B cell (primary cell): ENCODE results near the gene GATA5. TPM values are rescaled to one million over a fixed set of nuclear protein-coding genes. Genes with fewer than 3 reads are reported as not detected.

Experiments
- ATAC-seq: fragments of 200-7000 bp; cut with Tn5 transposase; one replicate; pipeline ENCODE4 v1.10.0; 2021; ENCODE audit warnings: low read depth, mild to moderate bottlenecking, moderate number of reproducible peaks, moderate library complexity
- CTCF ChIA-PET: fragments of 350-600 bp; sonication (Branson Sonifier 250); formaldehyde crosslinking; loops from one replicate; lab custom pipeline; 2021; ENCODE audit warnings: antibody characterized with exemption, inconsistent platforms; lab: Charles Lee
- POLR2A ChIA-PET: fragments of 350-600 bp; sonication (Branson Sonifier 250); formaldehyde crosslinking; loops from one replicate; lab custom pipeline; 2021; ENCODE audit warnings: antibody characterized with exemption; lab: Charles Lee
- DNase-seq: peaks from one replicate; pipeline ENCODE4 v3.0.0; 2013
- H2AFZ ChIP-seq: 2 replicates; pipeline ENCODE4 v1.6.1; 2012; ENCODE audit warnings: mild to moderate bottlenecking, low read depth, low read length; ENCODE audit not compliant: insufficient read depth, poor library complexity, severe bottlenecking
- H3K27ac ChIP-seq, 2 donors: 1 replicate in 1 of 2; 2 replicates in 1 of 2; pipeline ENCODE4 v1.5.1; 2012 to 2013; ENCODE audit warnings: low read length in 2 of 2, mild to moderate bottlenecking in 2 of 2, moderate library complexity in 1 of 2
- H3K27me3 ChIP-seq, 4 experiments: fragments of 200-600 bp in 1 of 4; sonication (generic) in 1 of 4; replicated peaks in 1 of 4; 1 replicate in 2 of 4; 2 replicates in 2 of 4; pipeline versions ENCODE4 v1.6.1 to v1.7.0; 2013 to 2016; ENCODE audit warnings: low read length in 3 of 4, mild to moderate bottlenecking in 2 of 4, mixed read lengths in 1 of 4, moderate library complexity in 1 of 4; ENCODE audit not compliant: insufficient read depth in 4 of 4, control insufficient read depth in 3 of 4; ENCODE audit errors: control extremely low read depth in 1 of 4
- H3K36me3 ChIP-seq, 2 experiments: replicated peaks in 1 of 2; 1 replicate in 1 of 2; 2 replicates in 1 of 2; pipeline versions ENCODE4 v1.6.1 to v1.7.1; 2013; ENCODE audit warnings: low read length in 1 of 2; ENCODE audit not compliant: insufficient read depth in 2 of 2, control insufficient read depth in 1 of 2; ENCODE audit errors: control extremely low read depth in 1 of 2, extremely low read depth in 1 of 2
- H3K4me1 ChIP-seq, 2 donors: fragments of 200-600 bp in 1 of 2; sonication (generic) in 1 of 2; 1 replicate in 1 of 2; 2 replicates in 1 of 2; pipeline versions ENCODE4 v1.5.1 to v1.6.1; 2013 to 2017; ENCODE audit warnings: low read length in 2 of 2; ENCODE audit not compliant: control insufficient read depth in 2 of 2, insufficient read depth in 2 of 2
- H3K4me2 ChIP-seq: replicated peaks from 2 replicates; pipeline ENCODE3; 2012; ENCODE audit warnings: mild to moderate bottlenecking, low read depth, low read length; ENCODE audit not compliant: poor library complexity, severe bottlenecking
- H3K4me3 ChIP-seq, 5 experiments: fragments of 200-600 bp in 1 of 5; sonication (generic) in 1 of 5; 1 replicate in 3 of 5; 2 replicates in 2 of 5; pipeline versions ENCODE4 v1.5.1 to v1.7.0; 2011 to 2016; ENCODE audit warnings: low read length in 4 of 5, mild to moderate bottlenecking in 4 of 5, low read depth in 2 of 5, control low read depth in 1 of 5, moderate library complexity in 1 of 5; ENCODE audit not compliant: insufficient read depth in 1 of 5; ENCODE audit errors: control extremely low read depth in 1 of 5, extremely low read depth in 1 of 5
- H3K79me2 ChIP-seq: fragments of 200-600 bp; sonication (generic); one replicate; pipeline ENCODE4 v1.6.0; 2016; ENCODE audit warnings: low read length; ENCODE audit not compliant: control insufficient read depth, insufficient read depth
- H3K9ac ChIP-seq: fragments of 200-600 bp; sonication (generic); 2 replicates; pipeline ENCODE4 v1.6.1; 2017; ENCODE audit warnings: mild to moderate bottlenecking, low read length, moderate library complexity
- H3K9me3 ChIP-seq, 3 donors: one replicate each; pipeline versions ENCODE4 v1.6.1 to v1.7.1; 2013; ENCODE audit warnings: low read length in 2 of 3; ENCODE audit not compliant: control insufficient read depth in 2 of 3, insufficient read depth in 1 of 3; ENCODE audit errors: control extremely low read depth in 1 of 3
- H4K20me1 ChIP-seq: 2 replicates; pipeline ENCODE4 v1.6.0; 2012; ENCODE audit warnings: mild to moderate bottlenecking, low read length; ENCODE audit not compliant: insufficient read depth, control insufficient read depth, poor library complexity, severe bottlenecking
- H3K27ac Mint-ChIP-seq: one replicate; pipeline ENCODE4 v1.8.0; 2021; ENCODE audit warnings: mixed read lengths
- H3K27me3 Mint-ChIP-seq: one replicate; pipeline ENCODE4 v1.8.0; 2021; ENCODE audit warnings: mixed read lengths
- H3K4me1 Mint-ChIP-seq: one replicate; pipeline ENCODE4 v1.8.0; 2021; ENCODE audit warnings: mixed read lengths
- H3K4me3 Mint-ChIP-seq: one replicate; pipeline ENCODE4 v1.8.0; 2021; ENCODE audit warnings: mixed read lengths
- H3K9me3 Mint-ChIP-seq: one replicate; pipeline ENCODE4 v1.8.0; 2022; ENCODE audit warnings: mixed read lengths; ENCODE audit not compliant: insufficient read depth
- EZH2 ChIP-seq: IDR thresholded peaks from 2 replicates; pipeline ENCODE4 v1.6.1; 2012; ENCODE audit warnings: borderline replicate concordance, low read depth, mild to moderate bottlenecking, moderate library complexity, low read length; ENCODE audit not compliant: insufficient read depth, poor library complexity, severe bottlenecking
- WGBS: methylation state at CpG from one replicate; pipeline ENCODE4 v1.1.5; 2013; ENCODE audit warnings: missing lambda C conversion rate; ENCODE audit not compliant: insufficient coverage; 5-methylcytosine and 5-hydroxymethylcytosine counted together
- intact Hi-C: fragments of 100-400 bp; cut with micrococcal nuclease; formaldehyde crosslinking; loops from one replicate; pipeline ENCODE4 v1.10.0; 2022
- polyA plus RNA-seq: library from polyadenylated mRNA; depleted of rRNA; stranded (reverse); fragments of >200 nt; gene quantifications from 2 replicates; pipeline ENCODE4 v1.2.3, GENCODE V29; 2012
- total RNA-seq, 2 donors: library from RNA; stranded (reverse); fragments of 120-200 nt in 1 of 2; gene quantifications; 1 replicate in 1 of 2; 2 replicates in 1 of 2; pipeline versions ENCODE4 v1.2.3 to v1.2.4, GENCODE V29; 2013 to 2022
- TF ChIP-seq, protein P1 (sequence below): fragments of 200-600 bp; IDR thresholded peaks from one replicate; pipeline ENCODE4 v1.8.0; 2022; ENCODE audit warnings: antibody characterized with exemption, mild to moderate bottlenecking

GATA5 gene
- total and polyA plus RNA-seq, 2 donors (not counting 1 experiment from before 2014, with no cell fraction given): not detected

DNA sequence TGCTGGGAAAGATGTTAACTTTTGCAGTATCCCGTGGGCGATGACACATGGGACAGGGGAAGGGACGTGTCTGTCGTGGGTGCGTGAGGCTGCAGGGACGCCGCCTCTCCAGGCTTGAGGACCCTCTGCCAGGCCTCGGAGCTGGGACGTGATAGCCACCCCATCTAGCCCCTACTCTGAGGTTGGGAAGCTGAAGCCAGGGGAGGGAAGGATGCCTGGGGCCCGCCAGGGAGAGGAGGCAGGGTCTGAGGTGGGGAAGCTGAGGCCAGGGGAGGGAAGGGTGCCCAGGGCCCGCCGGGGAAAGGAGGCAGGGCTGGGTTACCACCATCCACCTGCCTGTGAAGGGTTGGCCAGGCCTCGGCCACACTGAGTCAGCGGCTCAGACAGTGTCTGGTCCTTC, 38.2 kb upstream of the GATA5 start:
- intact Hi-C loops: no loop called here
- H3K79me2 ChIP-seq: no peaks in the 10 kb centered on the region
- H3K27ac ChIP-seq: no peak overlapping the region
- H4K20me1 ChIP-seq: no peaks in the 10 kb centered on the region
- no peak for DNase-seq
- no peak for ATAC-seq
- peaks cover 0 to 3% (median 0%) of the 10 kb centered on the region in 3 donors for H3K9me3 ChIP-seq
- POLR2A ChIA-PET: no interaction called here
- no peak overlapping the region for H3K4me3 ChIP-seq
- H3K27me3 ChIP-seq: peaks cover 0 to 43% (median 15%) of the 10 kb centered on the region in 4 experiments
- no peak overlapping the region for H3K4me2 ChIP-seq
- CTCF ChIA-PET: no interaction called here
- H3K36me3 ChIP-seq: no peaks in the 10 kb centered on the region
- Mint-ChIP-seq H3K27ac (no peak overlapping the region), H3K27me3 (peaks cover 18% of the 10 kb centered on the region), H3K4me3 (no peak overlapping the region), H3K9me3 (no peaks in the 10 kb centered on the region), H3K4me1 (no peaks in the 10 kb centered on the region)
- TF ChIP-seq, protein P1, sequence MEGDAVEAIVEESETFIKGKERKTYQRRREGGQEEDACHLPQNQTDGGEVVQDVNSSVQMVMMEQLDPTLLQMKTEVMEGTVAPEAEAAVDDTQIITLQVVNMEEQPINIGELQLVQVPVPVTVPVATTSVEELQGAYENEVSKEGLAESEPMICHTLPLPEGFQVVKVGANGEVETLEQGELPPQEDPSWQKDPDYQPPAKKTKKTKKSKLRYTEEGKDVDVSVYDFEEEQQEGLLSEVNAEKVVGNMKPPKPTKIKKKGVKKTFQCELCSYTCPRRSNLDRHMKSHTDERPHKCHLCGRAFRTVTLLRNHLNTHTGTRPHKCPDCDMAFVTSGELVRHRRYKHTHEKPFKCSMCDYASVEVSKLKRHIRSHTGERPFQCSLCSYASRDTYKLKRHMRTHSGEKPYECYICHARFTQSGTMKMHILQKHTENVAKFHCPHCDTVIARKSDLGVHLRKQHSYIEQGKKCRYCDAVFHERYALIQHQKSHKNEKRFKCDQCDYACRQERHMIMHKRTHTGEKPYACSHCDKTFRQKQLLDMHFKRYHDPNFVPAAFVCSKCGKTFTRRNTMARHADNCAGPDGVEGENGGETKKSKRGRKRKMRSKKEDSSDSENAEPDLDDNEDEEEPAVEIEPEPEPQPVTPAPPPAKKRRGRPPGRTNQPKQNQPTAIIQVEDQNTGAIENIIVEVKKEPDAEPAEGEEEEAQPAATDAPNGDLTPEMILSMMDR: no peak
- TF ChIP-seq EZH2: no peak
- peaks cover 4 to 10% of the 10 kb centered on the region in 2 donors for H3K4me1 ChIP-seq
- no peak overlapping the region for H3K9ac ChIP-seq
- H2AFZ ChIP-seq: no peak overlapping the region
- 95% methylated on average over 11 of the region's 14 CpGs for WGBS

DNA sequence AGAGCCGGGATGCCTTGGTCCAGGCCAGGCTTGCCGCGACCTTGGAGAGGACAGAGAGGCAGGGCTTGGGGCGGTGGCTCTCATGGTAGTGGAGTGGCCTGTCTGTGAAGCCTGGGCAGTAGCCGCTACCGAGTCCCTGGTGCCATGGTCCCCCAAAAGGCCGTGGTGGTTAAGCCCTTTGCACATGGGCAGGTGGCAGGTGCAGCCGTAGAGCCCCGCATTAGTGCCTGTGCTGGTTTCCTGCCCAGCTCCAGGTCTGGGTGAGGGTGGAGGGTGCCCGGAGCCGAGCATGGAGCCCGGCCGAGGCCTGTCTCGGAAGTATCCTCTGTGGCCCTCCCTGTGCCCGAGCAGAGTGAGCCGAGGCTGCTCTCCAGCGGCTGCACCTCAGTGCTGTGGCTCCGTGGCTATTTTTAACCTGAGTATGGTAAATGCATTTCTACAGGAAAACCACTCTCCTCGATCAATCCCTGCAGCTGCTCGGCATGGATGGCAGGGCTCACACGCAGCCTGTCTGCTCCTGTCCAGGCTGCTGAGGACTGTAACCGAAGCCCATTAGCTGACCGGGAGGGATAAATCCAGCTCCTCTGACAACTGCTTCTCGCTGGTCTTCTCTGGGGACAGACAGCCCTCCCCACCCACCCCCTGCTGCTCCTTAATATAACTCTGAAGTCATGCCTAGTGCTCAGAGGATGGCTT, 36.3 kb upstream of the GATA5 start:
- H3K9ac ChIP-seq: no peak overlapping the region
- Mint-ChIP-seq H3K27ac (no peak overlapping the region), H3K27me3 (peaks cover 18% of the 10 kb centered on the region), H3K4me1 (no peaks in the 10 kb centered on the region), H3K9me3 (no peaks in the 10 kb centered on the region), H3K4me3 (no peak overlapping the region)
- H3K9me3 ChIP-seq: peaks cover 0 to 3% (median 0%) of the 10 kb centered on the region in 3 donors
- DNase-seq (no peak), ATAC-seq (no peak)
- H3K4me2 ChIP-seq: no peak overlapping the region
- peaks cover 4 to 10% of the 10 kb centered on the region in 2 donors for H3K4me1 ChIP-seq
- no peak overlapping the region for H3K4me3 ChIP-seq
- no peak overlapping the region for H3K27ac ChIP-seq
- ChIA-PET POLR2A (no interaction called here), CTCF (interaction anchor here (1.3 kb wide), 1 partner anchor 105 kb away, joined by 3 read pairs; no protein-coding TSS in a partner anchor)
- H2AFZ ChIP-seq: no peak overlapping the region
- no peaks in the 10 kb centered on the region for H4K20me1 ChIP-seq
- H3K27me3 ChIP-seq: peaks cover 0 to 43% (median 15%) of the 10 kb centered on the region in 4 experiments
- intact Hi-C loops: no loop called here
- no peaks in the 10 kb centered on the region for H3K79me2 ChIP-seq
- WGBS: 27% methylated on average over 22 of the region's 24 CpGs
- no peak for TF ChIP-seq EZH2
- TF ChIP-seq, protein P1: no peak
- no peaks in the 10 kb centered on the region for H3K36me3 ChIP-seq
